Peyer's patch (tissue), 4 donors: ENCODE data around the gene INTS1. TPM values are rescaled to one million over a fixed set of nuclear protein-coding genes. Genes with fewer than 3 reads are reported as not detected.
"Not testable (repeated sequence)": the region's sequence is repeated elsewhere in the genome, so short reads cannot be mapped to it uniquely, and the experiment has no call there.

Experiments
- DNase-seq, 3 donors: peaks; one replicate each; pipeline ENCODE4 v3.0.0-alpha.2; 2017 to 2019
- H3K27ac ChIP-seq, 4 donors: fragments of 200-600 bp; sonication (generic); one replicate each; pipeline ENCODE4 v1.5.1; 2016 to 2019
- H3K27me3 ChIP-seq, 2 donors: fragments of 200-600 bp; sonication (generic); one replicate each; pipeline ENCODE4 v1.5.1; 2019
- H3K36me3 ChIP-seq, 3 donors: fragments of 200-600 bp; sonication (generic); one replicate each; pipeline ENCODE4 v1.5.1; 2016 to 2019
- H3K4me1 ChIP-seq, 4 donors: fragments of 200-600 bp; sonication (generic); one replicate each; pipeline ENCODE4 v1.5.1; 2016 to 2019
- H3K4me3 ChIP-seq, 4 donors: fragments of 200-600 bp; sonication (generic); 1 replicate in 3 of 4; 2 replicates in 1 of 4; pipeline ENCODE4 v1.5.1; 2016 to 2019; ENCODE audit warnings: mild to moderate bottlenecking in 1 of 4
- H3K9me3 ChIP-seq, 4 donors: fragments of 200-600 bp; sonication (generic); one replicate each; pipeline ENCODE4 v1.5.1; 2016 to 2019; ENCODE audit warnings: mild to moderate bottlenecking in 1 of 4
- POLR2A ChIP-seq, 2 donors: fragments of 450-650 bp; IDR thresholded peaks; one replicate each; pipeline ENCODE4 v1.5.1; 2017; ENCODE audit warnings: antibody characterized with exemption in 2 of 2, mild to moderate bottlenecking in 2 of 2, moderate library complexity in 2 of 2
- total RNA-seq, 4 donors: library from RNA; depleted of rRNA; stranded (reverse); fragments of >200 nt; gene quantifications; one replicate each; pipeline ENCODE4 v1.1.0, GENCODE V29; 2016
- TF ChIP-seq, protein P1 (sequence below), 6 experiments: fragments of 450-650 bp in 4 of 6; fragments of 200-600 bp in 2 of 6; sonication (generic) in 1 of 6; IDR thresholded peaks; one replicate each; pipeline ENCODE4 v1.5.1; 2017 to 2019; ENCODE audit warnings: antibody characterized with exemption in 6 of 6, mild to moderate bottlenecking in 3 of 6, moderate library complexity in 1 of 6

INTS1 gene
- total RNA-seq, 4 donors from 2014 or later = 84.4 to 192 (median 108) TPM

DNA sequence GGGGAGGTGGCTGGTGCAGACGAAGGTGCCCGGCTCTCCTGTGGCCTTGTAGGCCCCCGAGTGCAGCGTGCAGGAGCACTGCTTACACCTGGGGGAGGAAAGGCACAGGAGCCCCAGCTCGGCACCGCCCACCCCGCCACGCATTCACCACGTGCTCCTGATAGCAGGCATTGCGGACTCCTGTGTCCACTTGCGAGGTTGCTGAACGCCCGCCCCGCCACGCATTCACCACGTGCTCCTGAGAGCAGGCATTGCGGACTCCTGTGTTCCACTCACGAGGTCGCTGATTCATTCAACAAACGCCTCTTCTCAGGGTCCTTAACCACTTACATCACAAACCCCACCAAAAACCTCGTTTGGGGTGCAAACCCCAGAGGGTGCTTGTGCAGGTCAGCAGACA is 58.8 kb downstream of the INTS1 start:
- Histone ChIP-seq H3K27ac (no peak overlapping the region), H3K4me1 (peaks cover 0 to 28% (median 0%) of the 10 kb centered on the region in 4 donors), H3K4me3 (no peak overlapping the region), H3K9me3 (no peaks in the 10 kb centered on the region), H3K27me3 (no peaks in the 10 kb centered on the region), H3K36me3 (peaks cover 0 to 48% (median 0%) of the 10 kb centered on the region in 3 donors)
- no peak for DNase-seq
- TF ChIP-seq, protein P1, sequence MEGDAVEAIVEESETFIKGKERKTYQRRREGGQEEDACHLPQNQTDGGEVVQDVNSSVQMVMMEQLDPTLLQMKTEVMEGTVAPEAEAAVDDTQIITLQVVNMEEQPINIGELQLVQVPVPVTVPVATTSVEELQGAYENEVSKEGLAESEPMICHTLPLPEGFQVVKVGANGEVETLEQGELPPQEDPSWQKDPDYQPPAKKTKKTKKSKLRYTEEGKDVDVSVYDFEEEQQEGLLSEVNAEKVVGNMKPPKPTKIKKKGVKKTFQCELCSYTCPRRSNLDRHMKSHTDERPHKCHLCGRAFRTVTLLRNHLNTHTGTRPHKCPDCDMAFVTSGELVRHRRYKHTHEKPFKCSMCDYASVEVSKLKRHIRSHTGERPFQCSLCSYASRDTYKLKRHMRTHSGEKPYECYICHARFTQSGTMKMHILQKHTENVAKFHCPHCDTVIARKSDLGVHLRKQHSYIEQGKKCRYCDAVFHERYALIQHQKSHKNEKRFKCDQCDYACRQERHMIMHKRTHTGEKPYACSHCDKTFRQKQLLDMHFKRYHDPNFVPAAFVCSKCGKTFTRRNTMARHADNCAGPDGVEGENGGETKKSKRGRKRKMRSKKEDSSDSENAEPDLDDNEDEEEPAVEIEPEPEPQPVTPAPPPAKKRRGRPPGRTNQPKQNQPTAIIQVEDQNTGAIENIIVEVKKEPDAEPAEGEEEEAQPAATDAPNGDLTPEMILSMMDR (IDR thresholded peaks at IDR 0.05) = no peak
- TF ChIP-seq POLR2A (IDR thresholded peaks at IDR 0.05) = no peak

DNA sequence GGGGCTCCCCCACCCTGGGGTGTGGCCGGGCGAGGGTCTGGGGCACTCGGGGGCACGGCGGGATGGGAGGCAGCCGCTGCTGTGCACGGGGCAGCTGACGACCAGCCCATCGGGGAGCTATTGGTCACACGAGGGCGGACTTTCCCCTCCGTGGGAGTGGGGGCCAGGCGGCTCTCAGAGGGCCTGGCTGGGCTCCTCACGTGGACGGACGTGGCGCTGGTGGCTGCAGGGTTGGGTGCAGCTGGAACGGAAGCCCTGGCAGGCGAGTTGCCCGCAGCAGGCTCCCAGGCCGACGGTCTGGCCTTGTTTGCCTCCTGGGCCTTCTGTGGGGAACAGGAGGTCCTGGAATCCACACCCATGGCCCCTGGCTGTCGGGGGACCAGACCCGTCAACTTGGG is 59.3 kb downstream of the INTS1 start:
- Histone ChIP-seq H3K27me3 (no peaks in the 10 kb centered on the region), H3K4me3 (no peak overlapping the region), H3K36me3 (peaks cover 0 to 52% (median 0%) of the 10 kb centered on the region in 3 donors), H3K27ac (no peak overlapping the region), H3K4me1 (peaks cover 0 to 23% (median 0%) of the 10 kb centered on the region in 4 donors), H3K9me3 (no peaks in the 10 kb centered on the region)
- DNase-seq = no peak
- TF ChIP-seq, protein P1 (IDR thresholded peaks at IDR 0.05) = no peak
- TF ChIP-seq POLR2A (IDR thresholded peaks at IDR 0.05) = no peak

DNA sequence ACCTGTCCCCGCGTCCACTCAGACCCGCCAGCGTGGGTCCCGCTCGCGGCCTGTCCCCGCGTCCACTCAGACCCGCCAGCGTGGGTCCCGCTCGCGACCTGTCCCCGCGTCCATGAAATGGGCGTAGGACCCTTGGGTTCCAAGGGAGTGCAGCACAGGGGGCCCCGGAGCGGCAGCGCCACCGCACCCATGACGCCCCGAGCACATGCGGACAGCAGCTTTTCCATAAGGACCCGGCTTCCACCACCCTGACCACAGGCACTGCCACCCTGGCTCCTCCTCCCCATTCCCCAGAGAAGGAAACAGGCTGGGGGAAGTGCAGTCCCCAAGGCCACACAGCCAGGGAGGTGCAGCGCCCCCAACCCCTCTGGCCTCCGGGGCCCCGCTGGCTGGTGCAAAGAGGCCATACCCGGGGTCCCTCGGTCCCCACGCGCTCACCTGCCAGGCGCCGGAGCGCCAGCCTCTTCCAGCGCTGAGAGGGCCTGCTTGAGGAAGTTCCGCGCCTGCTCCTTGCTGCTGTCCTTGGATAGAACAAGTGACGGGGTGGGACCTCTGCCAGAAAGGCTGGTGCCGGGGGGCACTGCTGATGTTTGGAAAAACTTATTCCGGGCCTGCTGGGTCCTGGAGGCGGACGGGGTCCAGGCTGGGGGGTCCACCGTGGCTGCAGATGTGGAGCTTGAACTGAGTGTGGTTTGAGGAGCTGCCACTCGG is 59.8 kb downstream of the INTS1 start:
- DNase-seq = no peak
- H3K36me3 ChIP-seq = peaks cover 0 to 56% (median 0%) of the 10 kb centered on the region in 3 donors
- no peak overlapping the region for H3K27ac ChIP-seq
- H3K4me1 ChIP-seq = peaks cover 0 to 19% (median 0%) of the 10 kb centered on the region in 4 donors
- no peak overlapping the region for H3K4me3 ChIP-seq
- TF ChIP-seq, protein P1 (IDR thresholded peaks at IDR 0.05) = no peak
- no peak for TF ChIP-seq POLR2A (IDR thresholded peaks at IDR 0.05)
- H3K9me3 ChIP-seq = no peaks in the 10 kb centered on the region
- no peaks in the 10 kb centered on the region for H3K27me3 ChIP-seq

DNA sequence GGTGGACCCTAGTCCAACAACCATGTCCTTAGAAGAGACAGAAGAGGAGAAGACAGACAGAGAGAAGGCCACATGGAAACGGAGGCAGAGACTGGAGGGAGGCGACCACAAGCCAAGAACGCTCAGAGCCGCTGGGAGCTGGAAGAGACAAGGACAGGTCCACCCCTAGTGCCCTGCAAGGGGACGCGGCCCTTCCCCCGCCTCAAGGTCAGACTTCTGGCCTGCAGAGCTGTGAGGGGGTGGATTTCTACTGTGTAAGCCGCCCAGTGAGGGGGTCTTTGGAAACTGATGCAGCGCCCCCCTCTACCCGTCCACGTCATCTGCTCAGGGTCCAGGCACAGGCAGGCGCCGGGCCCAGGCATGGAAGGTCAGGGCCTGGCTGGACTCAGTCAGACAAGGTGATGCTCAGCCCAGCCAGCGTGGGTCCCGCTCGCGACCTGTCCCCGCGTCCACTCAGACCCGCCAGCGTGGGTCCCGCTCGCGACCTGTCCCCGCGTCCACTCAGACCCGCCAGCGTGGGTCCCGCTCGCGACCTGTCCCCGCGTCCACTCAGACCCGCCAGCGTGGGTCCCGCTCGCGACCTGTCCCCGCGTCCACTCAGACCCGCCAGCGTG is 60.5 kb downstream of the INTS1 start:
- H3K27me3 ChIP-seq, DNase-seq, H3K27ac ChIP-seq, H3K9me3 ChIP-seq, H3K4me3 ChIP-seq: not testable (repeated sequence)
- Histone ChIP-seq H3K36me3 (peaks cover 0 to 56% (median 0%) of the 10 kb centered on the region in 3 donors), H3K4me1 (peaks cover 0 to 19% (median 0%) of the 10 kb centered on the region in 4 donors)

DNA sequence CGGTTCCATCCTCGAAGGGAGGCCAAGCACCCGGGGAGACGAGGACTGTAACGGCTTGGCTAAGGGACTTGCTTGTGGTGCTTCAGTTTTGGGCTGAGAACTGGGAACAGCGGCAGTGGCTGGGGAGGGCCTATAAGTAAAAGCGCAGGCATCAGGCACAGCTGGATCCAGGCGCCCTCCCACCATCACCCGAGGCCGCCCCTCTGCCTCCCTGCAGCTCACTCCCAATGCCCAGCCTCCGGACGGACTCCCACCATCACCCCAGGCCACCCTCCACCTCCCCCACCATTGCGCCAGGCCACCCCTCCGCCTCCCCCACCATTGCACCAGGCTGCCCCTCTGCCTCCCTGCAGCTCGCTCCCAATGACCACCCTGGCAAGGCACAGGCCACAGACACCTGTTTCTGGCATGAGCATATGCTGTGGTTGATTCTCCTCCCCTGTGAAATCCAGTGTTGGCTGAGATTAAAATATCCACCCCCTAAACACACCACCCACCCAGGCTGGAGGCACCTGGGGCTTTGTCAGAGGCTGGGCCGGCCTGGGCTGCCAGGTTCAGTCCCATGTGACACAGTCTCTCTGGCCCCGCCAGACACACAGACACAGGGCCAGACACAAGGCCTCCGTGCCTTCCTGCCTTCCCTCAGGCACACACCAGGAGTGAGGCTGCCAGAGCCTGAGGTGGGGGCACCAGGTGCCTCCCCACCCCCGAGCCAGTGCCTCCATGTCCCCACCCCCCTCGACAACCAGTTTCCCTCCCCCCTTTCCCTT is 61.6 kb downstream of the INTS1 start:
- TF ChIP-seq POLR2A (IDR thresholded peaks at IDR 0.05) = no peak
- TF ChIP-seq, protein P1 (IDR thresholded peaks at IDR 0.05) = no peak
- DNase-seq = no peak
- Histone ChIP-seq H3K27ac (no peak overlapping the region), H3K9me3 (no peaks in the 10 kb centered on the region), H3K36me3 (peaks cover 0 to 62% (median 0%) of the 10 kb centered on the region in 3 donors), H3K27me3 (no peaks in the 10 kb centered on the region), H3K4me1 (peaks cover 0 to 8% (median 0%) of the 10 kb centered on the region in 4 donors), H3K4me3 (no peak overlapping the region)
